ENCODE data around the gene CLEC3B. TPM values are rescaled to one million over a fixed set of nuclear protein-coding genes. Genes with fewer than 3 reads are reported as not detected.
"Not testable (repeated sequence)": the region's sequence is repeated elsewhere in the genome, so short reads cannot be mapped to it uniquely, and the experiment has no call there.

CLEC3B gene
- under 1 TPM; 0.30 to 0.37 TPM for total RNA-seq

- H3K9me3 Mint-ChIP-seq = no peaks in the 10 kb centered on the region
- H3K27ac Mint-ChIP-seq = no peak within 1 kb of the TSS
- no peak within 1 kb of the TSS for H3K4me3 Mint-ChIP-seq
- POLR2A ChIA-PET = no interaction called here
- no peaks in the 10 kb centered on the region for H3K36me3 Mint-ChIP-seq (ENCODE audit: low read depth)
- peaks cover 4% of the 10 kb centered on the region for H3K27me3 Mint-ChIP-seq
- DNase-seq = no peak
- CTCF ChIA-PET = interaction anchor here (0.5 to 1.0 kb wide), 2 partner anchors 11 to 708 kb away, joined by 3 to 4 read pairs; no protein-coding TSS in a partner anchor
- H3K4me1 Mint-ChIP-seq = peaks cover 3% of the 10 kb centered on the region
Measured at GRCh38 chr3:45026038-45026437, at the start of gene CLEC3B. Gene CLEC3B, plus strand, starts transcription at chr3:45026303. Its CDS starts 60 bp downstream, at chr3:45026363.

GRCh38 chr3:44981220-44981619 is 44.9 kb upstream of the CLEC3B start:
- CTCF ChIA-PET = interaction anchor here (1.4 kb wide), 1 partner anchor 11 kb away, joined by 4 read pairs; no protein-coding TSS in a partner anchor
- no peak overlapping the region for H3K4me3 Mint-ChIP-seq
- no peak for DNase-seq
- H3K9me3 Mint-ChIP-seq = no peaks in the 10 kb centered on the region
- H3K4me1 Mint-ChIP-seq = peaks cover 76% of the 10 kb centered on the region
- peaks cover 16% of the 10 kb centered on the region for H3K36me3 Mint-ChIP-seq (ENCODE audit: low read depth)
- no peak overlapping the region for H3K27ac Mint-ChIP-seq
- POLR2A ChIA-PET = no interaction called here
- no peaks in the 10 kb centered on the region for H3K27me3 Mint-ChIP-seq

GRCh38 chr3:44981751-44982150 is 44.4 kb upstream of the CLEC3B start:
- ChIA-PET CTCF (interaction anchor here (0.9 to 1.4 kb wide), 2 partner anchors 11 to 16 kb away, joined by 3 to 4 read pairs; no protein-coding TSS in a partner anchor), POLR2A (no interaction called here)
- Mint-ChIP-seq H3K4me1 (peaks cover 76% of the 10 kb centered on the region), H3K27me3 (no peaks in the 10 kb centered on the region), H3K4me3 (no peak overlapping the region), H3K36me3 (ENCODE audit: low read depth) (peaks cover 17% of the 10 kb centered on the region), H3K27ac (peak overlapping the region; percentile 44), H3K9me3 (no peaks in the 10 kb centered on the region)
- DNase-seq = no peak

- DNase-seq = no peak
Measured at GRCh38 chr3:44982817-44983216, 43.3 kb upstream of the CLEC3B start.

GRCh38 chr3:44983484-44983941 is 42.6 kb upstream of the CLEC3B start:
- DNase-seq = no peak
- Mint-ChIP-seq H3K4me1 (peaks cover 66% of the 10 kb centered on the region), H3K4me3 (no peak overlapping the region), H3K27me3 (no peaks in the 10 kb centered on the region), H3K9me3 (no peaks in the 10 kb centered on the region), H3K36me3 (ENCODE audit: low read depth) (peaks cover 14% of the 10 kb centered on the region), H3K27ac (no peak overlapping the region)
- POLR2A ChIA-PET = no interaction called here
- CTCF ChIA-PET = interaction anchor here (1.7 to 1.9 kb wide), 2 partner anchors 9 to 22 kb away, joined by 4 to 8 read pairs; no protein-coding TSS in a partner anchor

More at GRCh38 chr3:44982817-44983216, 43.3 kb upstream of the CLEC3B start:
- Mint-ChIP-seq H3K9me3 (no peaks in the 10 kb centered on the region), H3K36me3 (ENCODE audit: low read depth) (peaks cover 15% of the 10 kb centered on the region), H3K27me3 (no peaks in the 10 kb centered on the region), H3K4me1 (peaks cover 71% of the 10 kb centered on the region), H3K4me3 (no peak overlapping the region), H3K27ac (no peak overlapping the region)
- CTCF ChIA-PET = interaction anchor here (0.9 to 1.9 kb wide), 4 partner anchors 9 to 23 kb away, joined by 3 to 8 read pairs (median 4); no protein-coding TSS in a partner anchor
- POLR2A ChIA-PET = no interaction called here

- Mint-ChIP-seq H3K27me3 (no peaks in the 10 kb centered on the region), H3K27ac (no peak overlapping the region), H3K4me3 (no peak overlapping the region), H3K36me3 (ENCODE audit: low read depth) (peaks cover 19% of the 10 kb centered on the region), H3K9me3 (no peaks in the 10 kb centered on the region), H3K4me1 (peaks cover 61% of the 10 kb centered on the region)
- CTCF ChIA-PET = interaction anchor here (1.5 to 1.9 kb wide), 3 partner anchors 8 to 21 kb away, joined by 4 to 8 read pairs (median 7); no protein-coding TSS in a partner anchor
- POLR2A ChIA-PET = no interaction called here
- DNase-seq = no peak
Measured at GRCh38 chr3:44984335-44984734, 41.8 kb upstream of the CLEC3B start.

- POLR2A ChIA-PET, H3K4me3 Mint-ChIP-seq, H3K27me3 Mint-ChIP-seq, DNase-seq, H3K27ac Mint-ChIP-seq, H3K9me3 Mint-ChIP-seq: not testable (repeated sequence)
- Mint-ChIP-seq H3K36me3 (ENCODE audit: low read depth) (peaks cover 25% of the 10 kb centered on the region), H3K4me1 (peaks cover 56% of the 10 kb centered on the region)
- CTCF ChIA-PET = interaction anchor here (1.0 kb wide), 1 partner anchor 9 kb away, joined by 3 read pairs; no protein-coding TSS in a partner anchor
Measured at GRCh38 chr3:44986330-44986729, 39.8 kb upstream of the CLEC3B start.

GRCh38 chr3:44987332-44987731 is 38.8 kb upstream of the CLEC3B start:
- Mint-ChIP-seq H3K4me3 (no peak overlapping the region), H3K27ac (no peak overlapping the region), H3K9me3 (no peaks in the 10 kb centered on the region), H3K36me3 (ENCODE audit: low read depth) (peaks cover 32% of the 10 kb centered on the region), H3K4me1 (peaks cover 56% of the 10 kb centered on the region), H3K27me3 (no peaks in the 10 kb centered on the region)
- CTCF ChIA-PET = interaction anchor here (0.6 to 1.7 kb wide), 4 partner anchors 10 to 799 kb away, joined by 3 to 4 read pairs (median 3); no protein-coding TSS in a partner anchor
- DNase-seq = no peak
- POLR2A ChIA-PET = no interaction called here

- H3K27ac Mint-ChIP-seq = no peak overlapping the region
- no peak overlapping the region for H3K4me3 Mint-ChIP-seq
- POLR2A ChIA-PET = no interaction called here
- no peaks in the 10 kb centered on the region for H3K27me3 Mint-ChIP-seq
- no peak for DNase-seq
- H3K9me3 Mint-ChIP-seq = no peaks in the 10 kb centered on the region
- H3K4me1 Mint-ChIP-seq = peaks cover 55% of the 10 kb centered on the region
- CTCF ChIA-PET = interaction anchor here (1.7 kb wide), 1 partner anchor 17 kb away, joined by 4 read pairs; no protein-coding TSS in a partner anchor
- peaks cover 38% of the 10 kb centered on the region for H3K36me3 Mint-ChIP-seq (ENCODE audit: low read depth)
Measured at GRCh38 chr3:44988073-44988472, 38.0 kb upstream of the CLEC3B start.

GRCh38 chr3:44989141-44989540 is 37.0 kb upstream of the CLEC3B start:
- Mint-ChIP-seq H3K9me3 (no peaks in the 10 kb centered on the region), H3K4me3 (no peak overlapping the region), H3K27me3 (no peaks in the 10 kb centered on the region), H3K36me3 (ENCODE audit: low read depth) (peaks cover 47% of the 10 kb centered on the region), H3K27ac (no peak overlapping the region), H3K4me1 (peaks cover 44% of the 10 kb centered on the region)
- POLR2A ChIA-PET = no interaction called here
- CTCF ChIA-PET = interaction anchor here (1.7 kb wide), 1 partner anchor 16 kb away, joined by 4 read pairs; no protein-coding TSS in a partner anchor
- no peak for DNase-seq

- H3K9me3 Mint-ChIP-seq = no peaks in the 10 kb centered on the region
- H3K27ac Mint-ChIP-seq = no peak overlapping the region
- H3K36me3 Mint-ChIP-seq (ENCODE audit: low read depth) = peaks cover 50% of the 10 kb centered on the region
- ChIA-PET POLR2A (no interaction called here), CTCF (no interaction called here)
- H3K4me3 Mint-ChIP-seq = no peak overlapping the region
- no peak for DNase-seq
- H3K4me1 Mint-ChIP-seq = peaks cover 39% of the 10 kb centered on the region
- no peaks in the 10 kb centered on the region for H3K27me3 Mint-ChIP-seq
Measured at GRCh38 chr3:44989636-44990373, 36.3 kb upstream of the CLEC3B start.

GRCh38 chr3:44991326-44991725 is 34.8 kb upstream of the CLEC3B start:
- peaks cover 44% of the 10 kb centered on the region for H3K4me1 Mint-ChIP-seq
- H3K27me3 Mint-ChIP-seq = no peaks in the 10 kb centered on the region
- DNase-seq = no peak
- no peak overlapping the region for H3K4me3 Mint-ChIP-seq
- no peaks in the 10 kb centered on the region for H3K9me3 Mint-ChIP-seq
- ChIA-PET CTCF (interaction anchor here (1.8 kb wide), 1 partner anchor 8 kb away, joined by 8 read pairs; no protein-coding TSS in a partner anchor), POLR2A (no interaction called here)
- H3K27ac Mint-ChIP-seq = peak overlapping the region; percentile 72
- H3K36me3 Mint-ChIP-seq (ENCODE audit: low read depth) = peaks cover 52% of the 10 kb centered on the region
